Uterus (tissue), 2 donors: ENCODE measurements around the gene IQSEC3.

Experiments used
- POLR2A ChIP-seq, 2 donors: fragments of 450-650 bp; IDR thresholded peaks; one replicate each; pipeline ENCODE4 v1.6.1; 2016; ENCODE audit warnings: antibody characterized with exemption in 2 of 2, mild to moderate bottlenecking in 1 of 2, moderate library complexity in 1 of 2
- TF ChIP-seq, protein P1 (sequence below), 4 experiments: fragments of 200-600 bp in 2 of 4; fragments of 450-650 bp in 2 of 4; sonication (generic) in 2 of 4; IDR thresholded peaks; one replicate each; pipeline ENCODE4 v1.5.1; 2016 to 2019; ENCODE audit warnings: antibody characterized with exemption in 4 of 4, mild to moderate bottlenecking in 2 of 4, moderate library complexity in 1 of 4

DNA sequence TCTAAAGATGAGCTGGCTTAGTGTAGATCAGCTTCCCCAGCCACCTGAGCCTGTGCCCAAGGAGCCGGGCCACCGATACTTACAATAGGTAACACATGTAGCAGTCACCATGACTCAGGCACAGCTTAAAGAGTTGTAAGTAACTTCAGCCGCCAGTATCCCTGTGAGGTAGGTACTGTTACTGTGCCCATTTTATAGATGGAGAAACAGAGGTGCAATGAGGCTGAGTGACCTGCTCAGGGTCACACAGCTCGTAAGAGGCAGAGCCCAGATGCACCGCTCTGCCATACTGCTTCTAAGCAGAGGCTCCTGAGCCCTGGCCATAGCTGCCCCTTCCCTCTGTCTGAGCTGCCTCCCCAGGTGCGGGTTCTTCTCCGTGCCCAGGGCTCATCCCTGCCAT is 58.5 kb downstream of the IQSEC3 start:
- TF ChIP-seq, protein P1, sequence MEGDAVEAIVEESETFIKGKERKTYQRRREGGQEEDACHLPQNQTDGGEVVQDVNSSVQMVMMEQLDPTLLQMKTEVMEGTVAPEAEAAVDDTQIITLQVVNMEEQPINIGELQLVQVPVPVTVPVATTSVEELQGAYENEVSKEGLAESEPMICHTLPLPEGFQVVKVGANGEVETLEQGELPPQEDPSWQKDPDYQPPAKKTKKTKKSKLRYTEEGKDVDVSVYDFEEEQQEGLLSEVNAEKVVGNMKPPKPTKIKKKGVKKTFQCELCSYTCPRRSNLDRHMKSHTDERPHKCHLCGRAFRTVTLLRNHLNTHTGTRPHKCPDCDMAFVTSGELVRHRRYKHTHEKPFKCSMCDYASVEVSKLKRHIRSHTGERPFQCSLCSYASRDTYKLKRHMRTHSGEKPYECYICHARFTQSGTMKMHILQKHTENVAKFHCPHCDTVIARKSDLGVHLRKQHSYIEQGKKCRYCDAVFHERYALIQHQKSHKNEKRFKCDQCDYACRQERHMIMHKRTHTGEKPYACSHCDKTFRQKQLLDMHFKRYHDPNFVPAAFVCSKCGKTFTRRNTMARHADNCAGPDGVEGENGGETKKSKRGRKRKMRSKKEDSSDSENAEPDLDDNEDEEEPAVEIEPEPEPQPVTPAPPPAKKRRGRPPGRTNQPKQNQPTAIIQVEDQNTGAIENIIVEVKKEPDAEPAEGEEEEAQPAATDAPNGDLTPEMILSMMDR (IDR thresholded peaks at IDR 0.05) = no peak
- TF ChIP-seq POLR2A (IDR thresholded peaks at IDR 0.05) = no peak
